GM23338 (cell line): ENCODE data around the gene PLOD3. TPM values are rescaled to one million over a fixed set of nuclear protein-coding genes. Genes with fewer than 3 reads are reported as not detected.

Source experiments
- ATAC-seq: fragments of 200-7000 bp; cut with Tn5 transposase; 3 replicates; pipeline ENCODE4 v1.9.1; 2020
- DNase-seq: peaks from one replicate; pipeline ENCODE4 v3.0.0-alpha.2; 2015; ENCODE audit warnings: low spot score
- H2AFZ ChIP-seq: fragments of 200-600 bp; sonication (generic); 2 replicates; pipeline ENCODE4 v1.8.0; 2016; ENCODE audit warnings: antibody characterized with exemption, mild to moderate bottlenecking, moderate library complexity
- H3F3A ChIP-seq: fragments of 200-600 bp; sonication (generic); replicated peaks from 2 replicates; pipeline ENCODE4 v1.8.0; 2017; ENCODE audit warnings: antibody characterized with exemption, mixed run types, low read depth
- H3K27ac ChIP-seq: fragments of 200-600 bp; sonication (generic); 2 replicates; pipeline ENCODE4 v1.6.1; 2016; ENCODE audit warnings: low read depth
- H3K27me3 ChIP-seq: fragments of 200-600 bp; sonication (generic); 2 replicates; pipeline ENCODE4 v1.8.0; 2016; ENCODE audit warnings: mild to moderate bottlenecking, mixed run types, moderate library complexity; ENCODE audit not compliant: insufficient read depth
- H3K36me3 ChIP-seq: fragments of 200-600 bp; sonication (generic); 2 replicates; pipeline ENCODE4 v1.8.0; 2016; ENCODE audit warnings: mild to moderate bottlenecking; ENCODE audit not compliant: insufficient read depth
- H3K4me1 ChIP-seq: fragments of 200-600 bp; sonication (generic); 2 replicates; pipeline ENCODE4 v1.8.0; 2016; ENCODE audit warnings: mild to moderate bottlenecking, moderate library complexity; ENCODE audit not compliant: insufficient read depth
- H3K4me2 ChIP-seq: fragments of 200-600 bp; sonication (generic); 2 replicates; pipeline ENCODE4 v1.7.1; 2017; ENCODE audit warnings: mixed run types
- H3K4me3 ChIP-seq: fragments of 200-600 bp; sonication (generic); 2 replicates; pipeline ENCODE4 v1.6.1; 2016; ENCODE audit warnings: mixed run types
- H3K79me2 ChIP-seq: fragments of 200-600 bp; sonication (generic); replicated peaks from 2 replicates; pipeline ENCODE4 v1.8.0; 2017; ENCODE audit warnings: mild to moderate bottlenecking; ENCODE audit not compliant: insufficient read depth
- H3K9me2 ChIP-seq: fragments of 200-600 bp; sonication (generic); 2 replicates; pipeline ENCODE4 v1.8.0; 2017; ENCODE audit not compliant: insufficient read depth
- H4K20me1 ChIP-seq: fragments of 200-600 bp; sonication (generic); replicated peaks from 2 replicates; pipeline ENCODE4 v1.8.0; 2017; ENCODE audit warnings: mild to moderate bottlenecking; ENCODE audit not compliant: insufficient read depth
- H3K27ac Mint-ChIP-seq: 2 replicates; pipeline ENCODE4 v1.8.0; 2020; ENCODE audit warnings: inconsistent platforms, mild to moderate bottlenecking, moderate library complexity, mixed read lengths
- H3K27me3 Mint-ChIP-seq: 3 replicates; pipeline ENCODE4 v1.8.0; 2022; ENCODE audit warnings: low read depth, mild to moderate bottlenecking, moderate library complexity, mixed read lengths, inconsistent platforms; ENCODE audit not compliant: insufficient read depth, poor library complexity
- H3K36me3 Mint-ChIP-seq: 3 replicates; pipeline ENCODE4 v1.8.0; 2021; ENCODE audit warnings: low read depth, mild to moderate bottlenecking, inconsistent platforms, moderate library complexity, mixed read lengths
- H3K4me1 Mint-ChIP-seq: 3 replicates; pipeline ENCODE4 v1.8.0; 2020; ENCODE audit warnings: mild to moderate bottlenecking, inconsistent platforms, mixed read lengths
- H3K4me3 Mint-ChIP-seq: 3 replicates; pipeline ENCODE4 v1.8.0; 2021; ENCODE audit warnings: moderate library complexity, mild to moderate bottlenecking, inconsistent platforms, mixed read lengths
- H3K9me3 Mint-ChIP-seq: 3 replicates; pipeline ENCODE4 v1.8.0; 2020; ENCODE audit warnings: moderate library complexity, mild to moderate bottlenecking, inconsistent platforms, mixed read lengths
- CREB1 ChIP-seq: fragments of 250-450 bp; sonication (Bioruptor Pico); IDR thresholded peaks from 2 replicates; pipeline ENCODE4 v1.5.0; 2020; ENCODE audit warnings: low read depth, mild to moderate bottlenecking, moderate library complexity
- CTCF ChIP-seq, 2 experiments: fragments of 200-600 bp in 1 of 2; sonication (generic) in 1 of 2; conservative IDR thresholded peaks; 2 replicates each; pipeline versions ENCODE4 v1.5.1 to v1.6.1; 2016 to 2017; ENCODE audit warnings: antibody characterized with exemption in 2 of 2, low read depth in 2 of 2, mild to moderate bottlenecking in 2 of 2, moderate library complexity in 1 of 2
- EZH2 ChIP-seq: fragments of 200-600 bp; sonication (generic); IDR thresholded peaks from one replicate; pipeline ENCODE4 v1.8.0; 2017; ENCODE audit warnings: antibody characterized with exemption, mild to moderate bottlenecking, low read depth; ENCODE audit not compliant: unreplicated experiment
- EZH2phosphoT487 ChIP-seq: fragments of 200-600 bp; sonication (generic); IDR thresholded peaks from one replicate; pipeline ENCODE4 v1.8.1; 2018; ENCODE audit warnings: antibody characterized with exemption; ENCODE audit not compliant: unreplicated experiment
- JUNB ChIP-seq: IDR thresholded peaks from one replicate; pipeline ENCODE4 v1.6.1; 2016; ENCODE audit warnings: antibody characterized with exemption; ENCODE audit not compliant: unreplicated experiment
- POLR2AphosphoS5 ChIP-seq: IDR thresholded peaks from 2 replicates; pipeline ENCODE4 v1.6.1; 2016; ENCODE audit warnings: antibody characterized with exemption, low read depth
- STAT1 ChIP-seq: IDR thresholded peaks from one replicate; pipeline ENCODE4 v1.6.1; 2016; ENCODE audit warnings: antibody characterized with exemption; ENCODE audit not compliant: unreplicated experiment
- ZNF114 ChIP-seq: fragments of 250-450 bp; sonication (Bioruptor Pico); IDR thresholded peaks from 2 replicates; pipeline ENCODE4 v1.5.0; 2020; ENCODE audit warnings: mild to moderate bottlenecking, moderate library complexity
- ZNF462 ChIP-seq: fragments of 250-450 bp; sonication (Bioruptor Pico); IDR thresholded peaks from 2 replicates; pipeline ENCODE4 v1.5.0; 2020; ENCODE audit warnings: mild to moderate bottlenecking, moderate library complexity
- polyA plus RNA-seq: library from polyadenylated mRNA; unstranded; fragments of >200 nt; fragmentation: Nextera tagmentation; extraction: Ambion mirVana; gene quantifications from 2 replicates; pipeline ENCODE4 v1.2.1, GENCODE V29; 2016
- total RNA-seq: library from RNA; depleted of rRNA; stranded (reverse); fragments of >200 nt; shearing (Covaris generic); gene quantifications from 2 replicates; pipeline ENCODE4 v1.2.3, GENCODE V29; 2014

The PLOD3 gene
- total and polyA plus RNA-seq, 2 experiments from 2014 or later: 35.2 to 40.7 TPM

GRCh38 chr7:101207459-101207858, 9.9 kb downstream of the PLOD3 start:
- Mint-ChIP-seq H3K4me3 (no peak overlapping the region; the same call in 2 of the 3 replicates), H3K4me1 (no peaks in the 10 kb centered on the region; the same call in 1 of the 3 replicates), H3K9me3 (no peaks in the 10 kb centered on the region), H3K27ac (0 out of 2 replicates have a peak overlapping the region, but pooled peaks have one; percentile 39), H3K27me3 (peaks cover 7% of the 10 kb centered on the region), H3K36me3 (peaks cover 14% of the 10 kb centered on the region)
- Histone ChIP-seq H3F3A (peaks cover 7% of the 10 kb centered on the region), H2AFZ (no peak overlapping the region), H3K36me3 (no peaks in the 10 kb centered on the region; the same call in 1 of the 2 replicates), H3K4me3 (no peak overlapping the region), H3K4me2 (no peak overlapping the region), H3K4me1 (no peaks in the 10 kb centered on the region), H3K27me3 (peaks cover 5% of the 10 kb centered on the region), H3K79me2 (no peaks in the 10 kb centered on the region), H3K9me2 (no peaks in the 10 kb centered on the region), H4K20me1 (no peaks in the 10 kb centered on the region), H3K27ac (no peak overlapping the region)
- ATAC-seq (no peak), DNase-seq (no peak)
- TF ChIP-seq ZNF114 (no peak), CTCF (conservative IDR thresholded peaks at IDR 0.05; ENCODE audit: low read depth in 2 of 2) (no peak), EZH2 (no peak), EZH2phosphoT487 (no peak), ZNF462 (no peak), STAT1 (no peak), CREB1 (no peak), POLR2AphosphoS5 (no peak), JUNB (no peak)
